D341Med (cell line): ENCODE results near the gene EPHA3.

Source experiments
- DNase-seq: peaks from one replicate; pipeline ENCODE4 v3.0.0; 2012; ENCODE audit warnings: low spot score

The EPHA3 gene

DNA sequence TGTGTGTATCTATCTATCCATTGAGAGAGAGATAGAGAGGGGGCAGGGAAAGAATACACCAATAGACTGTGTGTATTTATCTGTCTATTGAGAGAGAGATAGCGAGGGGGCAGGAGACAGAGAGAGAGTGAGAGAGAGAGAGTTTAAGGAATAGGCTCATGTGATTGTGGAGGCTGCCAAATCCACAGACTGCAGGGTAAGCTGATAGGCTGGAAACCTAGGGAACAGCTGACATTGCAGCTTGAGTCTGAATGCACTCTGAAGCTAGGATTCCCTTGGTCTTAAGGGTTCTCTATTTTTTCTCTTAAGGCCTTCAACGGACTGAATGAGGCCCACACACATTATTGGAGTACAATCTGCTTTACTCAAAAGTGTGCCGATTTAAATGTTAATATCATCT lies 255.8 kb downstream of the EPHA3 start:
- no peak for DNase-seq

DNA sequence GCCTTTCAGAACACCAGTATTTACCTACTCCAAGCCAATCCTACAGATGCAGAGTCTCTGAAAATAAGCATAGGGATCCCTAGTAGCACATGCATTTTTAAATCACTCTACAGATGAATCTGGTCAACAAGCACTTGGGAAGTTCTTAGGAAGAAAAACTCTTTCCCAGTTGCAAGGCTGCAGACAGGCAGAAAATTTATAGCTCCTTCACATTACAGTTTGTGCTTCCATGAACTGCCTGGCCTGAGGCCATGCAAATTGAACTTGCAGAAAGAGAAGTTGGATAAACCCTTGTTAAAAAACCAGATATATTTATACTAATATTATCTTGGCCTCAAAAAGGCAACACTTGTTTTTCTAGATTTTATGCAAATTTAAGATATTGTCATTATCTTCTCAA lies 256.9 kb downstream of the EPHA3 start:
- DNase-seq = no peak

DNA sequence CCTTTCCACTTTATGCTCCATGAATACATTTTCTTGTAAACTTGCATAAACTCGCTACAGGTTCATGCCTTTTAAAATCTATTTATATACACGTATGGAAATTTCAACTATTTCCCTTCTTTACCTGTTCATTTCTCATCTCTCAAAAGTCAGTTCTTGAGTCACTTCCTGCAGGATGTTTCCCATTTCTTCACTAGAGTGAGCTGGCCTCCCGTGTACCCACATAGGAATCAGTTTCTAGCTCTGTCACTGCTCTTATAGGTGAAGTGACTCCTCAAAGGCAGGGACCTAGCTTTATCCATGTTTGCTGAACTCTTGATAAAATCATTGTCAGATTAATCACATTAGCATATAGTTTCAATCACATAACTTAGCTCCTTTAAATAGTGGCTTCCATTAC lies 259.7 kb downstream of the EPHA3 start:
- DNase-seq = no peak

DNA sequence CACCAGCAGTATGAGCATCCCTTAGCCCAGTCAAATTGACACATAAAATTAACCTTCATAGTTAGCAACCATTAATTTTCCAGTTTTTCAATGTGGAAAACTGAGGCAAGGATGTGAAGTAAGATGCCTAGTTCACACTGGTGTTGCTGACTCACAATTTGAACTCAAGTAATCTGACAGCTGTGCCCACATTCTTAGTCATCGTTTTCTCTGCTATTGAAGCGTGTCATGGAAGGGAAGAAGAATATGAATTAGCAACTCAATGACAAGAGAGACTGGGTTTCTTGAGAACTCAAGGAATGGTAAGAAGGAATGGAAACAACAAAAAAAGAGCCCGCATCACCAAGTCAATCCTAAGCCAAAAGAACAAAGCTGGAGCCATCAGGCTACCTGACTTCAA lies 261.4 kb downstream of the EPHA3 start:
- DNase-seq = no peak

DNA sequence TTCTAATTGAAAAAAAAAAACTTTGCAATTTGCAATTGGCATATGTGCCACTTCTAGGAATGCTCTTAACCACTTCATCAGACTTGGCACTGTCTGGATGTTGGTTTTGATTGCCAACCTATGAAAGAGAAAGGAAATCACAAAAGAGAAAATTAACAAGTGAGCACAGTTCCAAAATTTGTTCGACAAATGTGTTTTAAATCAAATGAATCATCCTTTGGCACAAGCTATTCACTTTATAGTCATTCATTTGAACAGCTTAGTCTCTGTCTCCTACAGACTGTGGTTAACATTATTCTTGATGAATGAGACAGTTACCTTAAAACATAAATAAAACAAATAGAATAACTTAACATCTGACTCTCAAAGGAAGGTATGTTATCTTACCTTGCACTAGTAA lies 265.0 kb downstream of the EPHA3 start:
- DNase-seq = no peak

DNA sequence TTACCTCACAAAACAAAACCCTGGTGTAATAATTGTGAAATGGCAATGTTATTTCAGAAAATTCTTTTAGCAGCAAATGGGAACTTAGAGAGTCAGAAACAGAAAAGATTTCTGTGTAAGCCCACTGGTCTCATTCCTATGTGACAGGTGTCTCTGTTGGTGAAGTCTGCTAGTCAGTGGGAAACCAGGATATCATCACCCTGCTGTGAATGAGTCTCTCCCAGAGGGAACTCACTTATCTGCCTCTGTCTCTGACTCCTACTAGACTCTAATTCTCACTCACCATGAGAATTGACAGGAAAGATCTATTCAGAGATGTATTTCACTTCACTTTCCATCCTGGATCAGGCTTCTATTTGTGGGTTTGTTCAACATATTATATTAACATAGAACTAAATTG lies 266.0 kb downstream of the EPHA3 start:
- no peak for DNase-seq

DNA sequence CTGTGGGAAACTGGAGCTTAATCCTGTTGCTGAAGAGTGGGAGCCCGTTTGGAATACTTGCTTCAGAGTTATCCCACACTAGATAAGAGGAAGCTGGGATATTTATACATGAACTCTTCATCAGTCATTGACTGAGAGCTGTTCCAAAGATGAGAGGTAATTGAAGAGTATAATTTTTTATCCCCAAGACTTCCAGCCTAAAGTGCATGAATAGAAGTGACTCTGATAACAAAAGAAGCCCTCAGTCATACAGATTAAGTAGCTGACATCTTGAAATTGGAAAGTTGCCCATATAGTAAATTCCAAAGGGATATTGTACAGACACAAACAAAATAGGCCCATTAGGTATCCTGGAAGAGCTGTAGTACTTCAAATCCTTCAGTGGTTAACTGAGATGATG lies 268.0 kb downstream of the EPHA3 start:
- no peak for DNase-seq

DNA sequence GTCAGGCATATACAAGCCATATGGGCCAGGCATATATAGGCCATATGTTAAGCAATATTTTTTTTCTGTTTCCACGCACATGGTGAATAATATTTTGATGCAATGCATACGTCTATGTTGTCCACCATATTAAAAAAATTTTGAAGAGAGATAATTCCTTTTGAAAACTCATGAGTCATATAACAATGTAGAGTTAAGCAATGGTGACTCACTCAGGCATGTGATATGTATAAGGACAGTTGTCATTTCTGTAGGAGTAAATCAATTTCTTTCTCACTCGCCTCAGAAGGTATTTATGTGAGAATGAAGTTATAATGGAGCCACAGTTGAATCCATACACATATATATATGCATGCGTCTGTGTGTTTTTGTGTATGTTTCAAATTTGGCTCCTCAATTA lies 272.6 kb downstream of the EPHA3 start:
- no peak for DNase-seq

DNA sequence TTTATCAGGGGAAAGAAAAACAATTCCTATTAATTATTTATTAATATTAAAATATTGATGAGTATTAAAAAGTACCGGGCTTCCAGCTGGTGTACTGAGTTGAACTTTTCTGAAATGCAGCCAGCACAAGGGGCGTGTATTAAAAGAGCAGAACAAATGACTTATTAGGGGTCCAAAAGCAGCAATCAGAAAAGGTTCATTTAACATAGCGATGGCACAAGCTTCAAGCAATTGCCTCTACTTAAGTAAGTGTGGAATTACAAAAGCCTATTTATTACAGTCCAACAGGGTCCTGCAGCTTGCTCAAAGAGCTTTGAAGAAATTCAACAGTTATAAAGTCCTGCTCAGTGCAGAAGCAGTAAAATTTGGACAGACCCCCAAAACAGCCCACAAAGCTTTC lies 285.6 kb downstream of the EPHA3 start:
- DNase-seq = no peak

DNA sequence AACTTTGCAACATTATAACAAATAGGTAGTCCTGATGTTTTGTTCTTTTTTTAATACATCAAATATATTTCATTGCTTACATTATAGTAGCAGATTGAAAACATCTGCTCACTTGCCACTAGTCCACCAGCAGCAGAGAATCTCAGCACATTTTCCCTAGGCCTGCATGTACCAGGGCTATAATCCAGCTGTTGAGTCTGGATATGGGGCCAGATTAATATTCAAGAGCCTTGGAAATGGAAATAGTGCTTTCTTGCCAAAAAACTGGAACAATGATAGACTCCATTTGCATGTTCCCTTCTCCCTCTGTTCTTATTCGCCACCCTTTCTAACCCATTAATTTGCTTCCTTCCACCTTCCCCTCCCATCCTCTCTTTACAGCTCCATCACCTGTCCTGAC lies 288.0 kb downstream of the EPHA3 start:
- no peak for DNase-seq

DNA sequence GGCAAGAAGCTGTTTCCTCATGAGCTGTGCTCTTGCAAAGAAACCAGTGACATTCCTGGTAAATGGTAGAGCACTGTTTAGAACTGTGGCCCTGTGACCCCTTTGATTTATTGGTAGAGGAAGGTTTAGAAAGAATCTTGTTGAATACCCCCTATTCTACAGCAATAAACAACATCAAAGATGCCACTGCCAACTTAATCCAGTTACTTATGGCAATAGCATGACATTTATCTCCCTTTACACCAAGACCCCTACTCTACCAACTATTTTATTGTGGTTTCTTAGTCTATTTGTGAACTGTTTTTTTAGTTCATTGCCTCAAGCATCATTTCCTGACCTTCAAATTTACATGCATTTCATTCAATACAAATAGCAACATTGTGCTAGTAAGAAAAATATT lies 288.6 kb downstream of the EPHA3 start:
- no peak for DNase-seq

DNA sequence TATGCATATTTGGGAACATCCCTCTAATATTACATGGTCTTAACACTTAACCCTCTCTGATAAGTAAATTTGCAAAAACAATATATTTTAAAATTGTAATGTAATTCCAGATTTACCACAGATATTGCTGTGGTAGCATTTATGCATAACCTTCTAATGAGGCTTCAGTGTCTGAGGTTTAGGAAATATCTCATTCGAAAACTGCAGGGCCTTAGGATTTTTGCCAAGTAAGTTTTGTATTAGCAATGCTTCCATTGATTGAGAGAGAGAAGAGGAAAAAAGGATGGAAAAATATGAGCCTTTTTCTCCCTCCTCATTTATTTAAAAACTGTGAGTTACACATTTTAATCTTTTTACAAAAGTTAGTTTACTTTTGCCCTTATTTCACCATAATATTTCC lies 294.6 kb downstream of the EPHA3 start:
- no peak for DNase-seq

DNA sequence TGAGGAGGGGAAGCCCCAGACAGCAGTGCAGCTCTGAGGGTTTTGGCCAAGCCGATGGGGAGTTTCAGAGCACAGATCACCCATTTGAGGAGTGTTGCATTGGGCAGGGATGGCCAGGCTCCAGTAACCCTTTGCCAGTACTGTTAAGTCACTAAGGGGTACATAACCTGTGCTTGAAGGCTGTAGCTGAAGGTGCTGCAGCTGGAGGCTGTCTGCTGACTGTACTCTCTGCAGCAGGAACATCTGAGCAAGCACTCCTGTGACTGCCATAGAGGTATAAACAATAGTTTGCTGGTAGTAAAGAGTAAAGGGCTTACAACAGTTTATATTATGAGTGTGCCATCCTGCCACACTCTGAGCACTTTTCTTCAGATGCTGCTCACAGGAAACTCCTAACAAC lies 297.8 kb downstream of the EPHA3 start:
- no peak for DNase-seq

DNA sequence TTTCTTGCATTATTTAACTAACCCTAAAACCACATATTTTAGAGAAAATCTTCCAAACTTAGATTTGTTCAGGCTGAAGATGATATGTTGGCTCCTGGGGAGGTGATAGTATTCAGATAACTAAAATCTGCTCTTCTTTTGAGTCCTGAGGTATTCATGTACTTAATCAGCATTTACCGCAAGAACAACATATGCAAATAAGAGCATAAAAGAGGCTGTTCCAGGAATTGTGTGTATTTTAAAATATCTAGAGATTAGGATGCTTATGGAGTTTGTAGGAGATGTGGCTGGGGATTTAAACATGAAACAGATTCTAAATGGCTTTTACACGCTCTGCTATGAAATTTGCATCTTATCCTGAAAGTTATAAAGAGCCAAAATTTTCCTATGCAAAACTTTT lies 298.2 kb downstream of the EPHA3 start:
- no peak for DNase-seq

DNA sequence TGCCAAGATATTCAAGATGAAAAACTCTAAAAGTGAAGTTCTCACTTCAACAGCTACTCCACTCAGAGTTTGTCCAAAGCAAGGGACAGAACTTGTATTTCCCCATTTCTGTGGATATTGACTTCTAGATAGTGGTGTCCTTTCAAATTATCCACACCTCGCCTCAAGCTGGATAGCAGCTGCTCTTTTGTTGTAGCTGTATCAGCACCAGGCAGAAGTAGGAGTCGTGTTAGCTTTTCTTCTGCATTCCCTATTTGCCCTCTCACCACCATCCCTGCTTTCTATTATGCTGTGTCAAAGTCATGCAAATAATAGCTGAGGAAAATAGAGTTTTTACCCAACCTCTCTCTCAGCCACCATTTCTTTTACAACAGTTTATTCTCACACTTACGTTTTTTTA lies 303.8 kb downstream of the EPHA3 start:
- DNase-seq = no peak

DNA sequence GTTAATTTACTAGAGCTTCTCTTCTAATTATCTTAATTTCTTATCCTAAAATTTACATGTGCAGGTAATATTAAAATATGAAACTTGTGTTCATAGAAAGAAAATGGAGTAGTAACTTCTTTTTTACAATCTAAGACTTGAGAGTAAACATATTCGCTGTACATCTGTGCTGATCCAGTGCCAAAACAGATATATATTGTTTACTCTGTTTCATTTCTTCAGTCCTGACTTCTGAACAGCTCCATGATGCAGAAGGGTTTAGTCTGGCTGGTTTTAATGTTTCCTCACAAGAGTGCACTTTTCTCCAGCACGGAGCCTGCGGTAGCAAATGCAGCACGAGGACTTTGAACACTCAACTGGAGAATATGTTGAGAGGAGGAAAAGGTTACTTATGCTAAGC lies 306.8 kb downstream of the EPHA3 start:
- no peak for DNase-seq

DNA sequence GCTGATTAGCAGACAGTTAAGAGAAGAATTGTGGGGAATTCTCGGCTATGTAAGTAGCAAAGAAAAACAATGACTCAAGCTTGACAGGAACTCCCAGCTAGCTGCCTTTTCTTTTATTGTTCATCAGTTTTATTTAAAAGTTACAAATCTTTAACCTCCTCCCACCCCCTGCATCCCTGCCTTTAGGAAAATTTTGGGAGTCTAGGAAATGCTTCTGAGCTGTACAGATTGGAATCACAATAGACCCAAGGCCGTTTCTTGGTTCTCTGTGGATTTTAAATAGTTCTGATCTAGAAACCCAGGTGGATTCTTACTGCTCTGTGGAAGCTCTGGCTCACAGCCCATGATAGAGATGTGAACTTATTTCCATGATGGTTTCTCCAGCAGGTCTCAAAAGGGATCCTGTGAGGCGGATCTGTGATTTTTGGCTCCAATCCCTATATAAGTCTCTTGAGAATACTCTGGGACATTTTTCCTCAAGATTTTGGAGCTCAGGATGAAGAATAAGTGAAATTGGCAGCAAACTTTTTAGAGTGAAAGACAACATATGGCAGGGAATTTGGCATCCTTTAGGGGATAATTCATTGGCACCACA lies 312.3 kb downstream of the EPHA3 start:
- DNase-seq = no peak

DNA sequence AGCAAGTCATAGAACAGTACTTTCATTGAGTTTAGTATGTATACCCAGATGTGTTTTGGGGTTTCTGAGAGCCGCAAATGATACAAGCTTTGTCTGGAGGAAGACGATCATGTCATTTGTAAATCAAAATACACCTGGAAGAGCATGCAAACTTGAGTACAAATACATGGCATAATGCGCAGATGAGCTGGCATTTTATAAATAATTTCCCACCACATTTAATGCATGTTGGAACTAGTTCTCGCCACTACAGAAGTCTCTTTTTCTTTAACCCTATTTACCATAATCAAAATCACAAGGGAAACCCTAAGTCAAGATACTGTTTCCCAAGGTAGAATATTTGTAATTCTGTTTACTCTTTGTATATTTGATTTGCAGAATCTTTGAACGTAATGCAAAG lies 318.6 kb downstream of the EPHA3 start:
- DNase-seq = no peak

DNA sequence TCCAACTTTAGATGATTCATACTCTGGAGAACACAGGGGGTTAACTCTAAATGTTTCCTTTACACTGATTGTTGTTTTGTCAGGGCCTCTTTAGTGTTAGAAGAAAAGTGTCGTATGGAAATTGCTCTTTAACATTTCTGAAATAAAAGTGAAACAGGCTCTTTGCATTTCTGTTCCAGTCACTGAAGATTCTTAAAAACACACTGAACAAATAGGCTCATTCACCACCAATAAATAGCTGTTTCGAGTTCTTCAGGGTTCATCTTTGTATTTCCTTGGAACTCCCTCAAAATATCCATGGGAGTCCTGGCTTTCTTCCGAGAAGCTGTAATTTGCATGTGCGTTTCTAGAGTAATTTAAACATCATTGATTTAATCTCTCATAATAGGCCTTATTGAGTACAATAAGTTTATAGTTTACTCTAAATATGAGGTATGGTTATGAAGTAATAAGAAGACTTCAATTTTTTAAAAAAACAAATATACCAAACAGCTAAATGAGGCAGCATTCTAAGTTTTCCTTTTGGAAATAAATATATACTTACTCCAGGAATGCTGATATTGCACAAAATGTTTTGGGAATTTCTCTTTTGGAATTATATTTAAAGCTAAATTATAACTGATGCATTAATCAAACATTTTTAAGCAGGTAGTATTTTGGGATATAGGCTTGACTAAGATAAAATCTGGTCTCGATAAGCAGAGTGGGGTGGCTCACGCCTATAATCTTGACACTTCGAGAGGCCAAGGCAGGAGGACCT lies 327.4 kb downstream of the EPHA3 start:
- DNase-seq = no peak

DNA sequence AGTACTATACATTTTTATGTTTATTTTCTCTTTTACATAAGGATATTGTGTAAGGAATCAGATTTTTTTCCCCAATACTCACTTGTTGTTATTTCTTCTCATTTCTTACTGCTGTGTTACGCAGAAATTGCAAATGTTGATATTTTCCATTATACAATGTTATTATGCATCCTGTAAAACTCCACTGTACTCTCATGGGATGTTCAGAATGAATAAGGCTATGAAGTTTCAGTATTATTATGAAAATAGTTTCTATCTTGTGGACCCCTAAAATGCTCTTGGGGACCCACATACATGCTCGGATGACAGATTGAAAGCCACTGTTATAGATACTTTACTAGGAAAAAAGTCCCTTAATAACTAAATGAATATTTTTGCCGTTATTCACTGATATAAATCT lies 329.4 kb downstream of the EPHA3 start:
- no peak for DNase-seq

DNA sequence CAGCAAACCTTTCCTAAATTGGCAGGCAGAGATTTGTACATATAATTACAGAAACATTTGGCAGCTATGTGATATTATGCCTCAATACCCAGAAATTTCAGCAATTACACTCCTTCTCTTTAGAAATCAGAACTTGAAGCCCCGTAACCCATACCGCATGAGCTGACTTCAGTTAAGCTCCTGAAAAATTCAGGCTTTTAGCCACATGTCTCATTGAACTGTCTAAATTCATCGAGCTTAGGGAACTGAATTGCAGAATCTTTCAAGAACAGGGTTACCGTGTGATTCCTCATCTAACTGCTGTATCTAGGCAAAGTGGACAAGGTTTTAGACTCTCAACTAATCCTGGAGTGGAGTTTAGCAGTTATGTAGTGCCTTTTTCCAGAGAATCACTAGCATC lies 333.0 kb downstream of the EPHA3 start:
- DNase-seq = no peak

DNA sequence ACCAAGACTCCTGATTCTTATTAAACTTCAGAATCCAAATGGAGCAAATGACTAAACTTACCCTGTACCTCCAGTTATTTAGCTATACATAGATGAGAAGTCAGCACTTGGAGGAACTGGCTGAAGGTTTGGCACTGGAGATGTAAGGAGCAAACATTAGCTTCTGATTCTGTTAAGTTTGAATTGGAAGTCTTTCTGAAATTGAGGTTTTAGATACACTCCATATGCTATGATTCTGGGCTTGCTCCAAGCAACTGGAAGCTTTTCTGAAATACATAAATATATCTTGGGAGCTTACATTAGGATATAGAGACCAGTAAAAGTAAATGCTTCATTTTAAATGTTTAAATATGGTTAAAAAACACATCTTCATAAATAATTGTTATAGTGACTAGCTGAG lies 333.7 kb downstream of the EPHA3 start:
- DNase-seq = no peak

DNA sequence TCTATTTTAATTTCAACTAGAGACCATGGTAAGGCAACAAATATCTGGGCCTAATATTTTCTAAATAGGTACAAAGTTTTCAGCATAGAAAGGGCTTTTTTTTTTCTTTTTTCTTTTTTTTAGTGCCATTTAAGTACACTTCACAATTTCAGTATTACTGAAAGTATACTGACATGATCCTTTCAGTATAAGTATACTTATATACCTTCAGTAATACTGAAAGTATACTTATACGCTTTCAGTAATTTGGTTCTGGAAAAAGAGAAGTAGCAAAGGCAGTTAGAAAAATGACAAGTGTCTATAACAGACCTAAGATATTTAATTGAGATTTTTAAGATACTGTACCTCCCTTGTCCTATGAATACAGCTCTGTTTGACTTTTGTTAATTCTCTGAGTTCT lies 339.2 kb downstream of the EPHA3 start:
- DNase-seq = no peak

DNA sequence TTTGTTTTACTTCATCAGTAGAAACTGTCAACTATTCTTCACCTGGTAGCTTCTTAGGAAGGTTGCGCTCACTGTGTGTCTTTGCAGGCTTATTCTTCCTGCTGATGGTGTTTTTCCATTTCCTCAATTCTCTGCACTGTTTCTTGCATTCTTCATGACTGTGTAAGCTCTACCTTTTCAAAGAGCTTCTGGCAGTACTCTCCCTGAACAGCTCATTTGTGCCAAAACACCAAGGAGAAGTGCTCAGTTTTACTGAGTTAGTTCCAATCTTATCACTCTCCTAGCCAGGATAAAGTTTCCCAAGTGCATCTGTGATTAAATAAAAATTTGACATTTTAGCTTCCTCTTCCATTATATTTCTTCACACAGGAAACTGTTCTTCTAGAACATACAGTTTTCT lies 339.8 kb downstream of the EPHA3 start:
- no peak for DNase-seq
